ENCODE data around the gene ARID1B. TPM values are rescaled to one million over a fixed set of nuclear protein-coding genes. Genes with fewer than 3 reads are reported as not detected.
A peak's percentile ranks its signal among the peaks of the same experiment; 100 is the strongest.

Gene ARID1B
- total and polyA plus RNA-seq, 2 experiments from 2014 or later: 41.9 to 72.7 TPM

GRCh38 chr6:157244175-157244574 lies 467.0 kb downstream of the ARID1B start:
- Histone ChIP-seq H3K9me3 (ENCODE audit: low read depth) (no peaks in the 10 kb centered on the region), H3K27me3 (peaks cover under 1% of the 10 kb centered on the region), H3K27ac (no peak overlapping the region), H3K4me1 (ENCODE audit: low read depth) (no peaks in the 10 kb centered on the region), H3K4me3 (no peak overlapping the region), H3K36me3 (no peaks in the 10 kb centered on the region)
- peak in 1 of 2 donors; percentile 88 for DNase-seq (ENCODE audit: low read depth in 1 of 2, low spot score in 1 of 2)
- TF ChIP-seq CTCF (IDR thresholded peaks at IDR 0.05; ENCODE audit: low read depth, low read length): no peak

GRCh38 chr6:157244780-157245179 lies 467.6 kb downstream of the ARID1B start:
- no peak for DNase-seq (ENCODE audit: low read depth in 1 of 2, low spot score in 1 of 2)
- Histone ChIP-seq H3K27ac (no peak overlapping the region), H3K4me3 (no peak overlapping the region)

GRCh38 chr6:157245436-157245835 lies 468.3 kb downstream of the ARID1B start:
- H3K27ac ChIP-seq: no peak overlapping the region
- H3K9me3 ChIP-seq (ENCODE audit: low read depth): no peaks in the 10 kb centered on the region
- H3K4me1 ChIP-seq (ENCODE audit: low read depth): no peaks in the 10 kb centered on the region
- DNase-seq (ENCODE audit: low read depth in 1 of 2, low spot score in 1 of 2): no peak
- no peaks in the 10 kb centered on the region for H3K27me3 ChIP-seq
- H3K4me3 ChIP-seq: no peak overlapping the region
- no peaks in the 10 kb centered on the region for H3K36me3 ChIP-seq
- TF ChIP-seq CTCF (IDR thresholded peaks at IDR 0.05; ENCODE audit: low read depth, low read length): no peak

More at GRCh38 chr6:157244780-157245179, 467.6 kb downstream of the ARID1B start:
- Histone ChIP-seq H3K4me1 (ENCODE audit: low read depth) (no peaks in the 10 kb centered on the region), H3K27me3 (no peaks in the 10 kb centered on the region), H3K9me3 (ENCODE audit: low read depth) (no peaks in the 10 kb centered on the region), H3K36me3 (no peaks in the 10 kb centered on the region)
- TF ChIP-seq CTCF (IDR thresholded peaks at IDR 0.05; ENCODE audit: low read depth, low read length): no peak

GRCh38 chr6:157246048-157246630 lies 469.0 kb downstream of the ARID1B start:
- DNase-seq (ENCODE audit: low read depth in 1 of 2, low spot score in 1 of 2): peak in 1 of 2 donors; percentile 47
- H3K4me3 ChIP-seq: no peak overlapping the region
- H3K9me3 ChIP-seq (ENCODE audit: low read depth): no peaks in the 10 kb centered on the region
- no peaks in the 10 kb centered on the region for H3K36me3 ChIP-seq
- no peaks in the 10 kb centered on the region for H3K27me3 ChIP-seq
- no peaks in the 10 kb centered on the region for H3K4me1 ChIP-seq (ENCODE audit: low read depth)
- H3K27ac ChIP-seq: no peak overlapping the region
- TF ChIP-seq CTCF (IDR thresholded peaks at IDR 0.05; ENCODE audit: low read depth, low read length): no peak

- TF ChIP-seq CTCF (IDR thresholded peaks at IDR 0.05; ENCODE audit: low read depth, low read length): no peak
- no peaks in the 10 kb centered on the region for H3K27me3 ChIP-seq
- H3K36me3 ChIP-seq: no peaks in the 10 kb centered on the region
- H3K4me1 ChIP-seq (ENCODE audit: low read depth): no peaks in the 10 kb centered on the region
- H3K27ac ChIP-seq: no peak overlapping the region
- no peaks in the 10 kb centered on the region for H3K9me3 ChIP-seq (ENCODE audit: low read depth)
- no peak for DNase-seq (ENCODE audit: low read depth in 1 of 2, low spot score in 1 of 2)
- H3K4me3 ChIP-seq: no peak overlapping the region
Measured at GRCh38 chr6:157246771-157247484, 469.8 kb downstream of the ARID1B start.
